ENCODE measurements around the gene AFAP1. TPM values are rescaled to one million over a fixed set of nuclear protein-coding genes. Genes with fewer than 3 reads are reported as not detected.

Gene AFAP1
- total RNA-seq, 4 donors from 2014 or later: 4.4 to 16.6 (median 10.7) TPM

GRCh38 chr4:7985072-7985471 lies 45.4 kb upstream of the AFAP1 start:
- Histone ChIP-seq H3K27ac (no peak overlapping the region), H3K4me1 (peaks cover 3 to 10% (median 3%) of the 10 kb centered on the region in 3 donors), H3K9me3 (no peaks in the 10 kb centered on the region), H3K36me3 (no peaks in the 10 kb centered on the region), H3K4me3 (no peak overlapping the region), H3K27me3 (peaks cover 0 to 26% (median 0%) of the 10 kb centered on the region in 4 donors)
- intact Hi-C loops (cut with DNase I): no loop called here
- no peak for TF ChIP-seq CTCF (IDR thresholded peaks at IDR 0.05)
- TF ChIP-seq POLR2A (IDR thresholded peaks at IDR 0.05): no peak
- WGBS, 2 donors: 87% methylated on average over 9 of the region's 12 CpGs; no CpG with 5 or more reads in 1 of the 2 donors
- no peak for DNase-seq

GRCh38 chr4:7984286-7984925 lies 44.7 kb upstream of the AFAP1 start:
- no peak overlapping the region for H3K4me3 ChIP-seq
- 78 to 93% methylated on average over 9 to 14 of the region's 31 CpGs for WGBS, 2 donors
- no peak for TF ChIP-seq CTCF (IDR thresholded peaks at IDR 0.05)
- no peak for TF ChIP-seq POLR2A (IDR thresholded peaks at IDR 0.05)
- no peaks in the 10 kb centered on the region for H3K36me3 ChIP-seq
- no peak overlapping the region for H3K27ac ChIP-seq
- H3K4me1 ChIP-seq: peaks cover 3 to 13% (median 3%) of the 10 kb centered on the region in 3 donors
- peaks cover 0 to 26% (median 0%) of the 10 kb centered on the region in 4 donors for H3K27me3 ChIP-seq
- H3K9me3 ChIP-seq: no peaks in the 10 kb centered on the region
- intact Hi-C loops (cut with DNase I): no loop called here
- no peak for DNase-seq

- DNase-seq: no peak
- Histone ChIP-seq H3K27me3 (peaks cover 0 to 26% (median 0%) of the 10 kb centered on the region in 4 donors), H3K27ac (no peak overlapping the region), H3K9me3 (no peaks in the 10 kb centered on the region), H3K36me3 (no peaks in the 10 kb centered on the region), H3K4me3 (no peak overlapping the region), H3K4me1 (peaks cover 13 to 24% (median 13%) of the 10 kb centered on the region in 3 donors)
- 94 to 95% methylated on average over 10 to 12 of the region's 17 CpGs for WGBS, 2 donors
- intact Hi-C loops (cut with DNase I): no loop called here
- TF ChIP-seq POLR2A (IDR thresholded peaks at IDR 0.05) (no peak), CTCF (IDR thresholded peaks at IDR 0.05) (no peak)
Measured at GRCh38 chr4:7983296-7983695, 43.6 kb upstream of the AFAP1 start.

GRCh38 chr4:7981738-7982394 lies 42.2 kb upstream of the AFAP1 start:
- intact Hi-C loops (cut with DNase I): no loop called here
- TF ChIP-seq POLR2A (IDR thresholded peaks at IDR 0.05) (no peak), CTCF (IDR thresholded peaks at IDR 0.05) (no peak)
- H3K27ac ChIP-seq: no peak overlapping the region

GRCh38 chr4:7980036-7980435 lies 40.4 kb upstream of the AFAP1 start:
- H3K4me3 ChIP-seq: no peak overlapping the region
- intact Hi-C loops (cut with DNase I): no loop called here
- H3K27me3 ChIP-seq: peaks cover 0 to 15% (median 0%) of the 10 kb centered on the region in 4 donors
- no peak for DNase-seq
- TF ChIP-seq POLR2A (IDR thresholded peaks at IDR 0.05) (no peak), CTCF (IDR thresholded peaks at IDR 0.05) (no peak)
- no peak overlapping the region for H3K27ac ChIP-seq
- no peaks in the 10 kb centered on the region for H3K9me3 ChIP-seq
- 54 to 89% methylated on average over 2 of the region's 2 CpGs for WGBS, 2 donors
- H3K4me1 ChIP-seq: peaks cover 14 to 25% (median 15%) of the 10 kb centered on the region in 3 donors
- no peaks in the 10 kb centered on the region for H3K36me3 ChIP-seq

More at GRCh38 chr4:7981738-7982394, 42.2 kb upstream of the AFAP1 start:
- Histone ChIP-seq H3K9me3 (no peaks in the 10 kb centered on the region), H3K4me1 (peaks cover 17 to 35% (median 18%) of the 10 kb centered on the region in 3 donors), H3K27me3 (peaks cover 0 to 26% (median 0%) of the 10 kb centered on the region in 4 donors), H3K36me3 (no peaks in the 10 kb centered on the region), H3K4me3 (no peak overlapping the region)
- WGBS, 2 donors: 74% methylated on average over 3 of the region's 8 CpGs
- DNase-seq: no peak

Data from esophagus squamous epithelium (tissue), 5 donors.